ENCODE data around the gene DNAJB8. TPM values are rescaled to one million over a fixed set of nuclear protein-coding genes. Genes with fewer than 3 reads are reported as not detected.

DNAJB8 gene
- total RNA-seq, 1 experiment from 2014 or later: not detected

DNA sequence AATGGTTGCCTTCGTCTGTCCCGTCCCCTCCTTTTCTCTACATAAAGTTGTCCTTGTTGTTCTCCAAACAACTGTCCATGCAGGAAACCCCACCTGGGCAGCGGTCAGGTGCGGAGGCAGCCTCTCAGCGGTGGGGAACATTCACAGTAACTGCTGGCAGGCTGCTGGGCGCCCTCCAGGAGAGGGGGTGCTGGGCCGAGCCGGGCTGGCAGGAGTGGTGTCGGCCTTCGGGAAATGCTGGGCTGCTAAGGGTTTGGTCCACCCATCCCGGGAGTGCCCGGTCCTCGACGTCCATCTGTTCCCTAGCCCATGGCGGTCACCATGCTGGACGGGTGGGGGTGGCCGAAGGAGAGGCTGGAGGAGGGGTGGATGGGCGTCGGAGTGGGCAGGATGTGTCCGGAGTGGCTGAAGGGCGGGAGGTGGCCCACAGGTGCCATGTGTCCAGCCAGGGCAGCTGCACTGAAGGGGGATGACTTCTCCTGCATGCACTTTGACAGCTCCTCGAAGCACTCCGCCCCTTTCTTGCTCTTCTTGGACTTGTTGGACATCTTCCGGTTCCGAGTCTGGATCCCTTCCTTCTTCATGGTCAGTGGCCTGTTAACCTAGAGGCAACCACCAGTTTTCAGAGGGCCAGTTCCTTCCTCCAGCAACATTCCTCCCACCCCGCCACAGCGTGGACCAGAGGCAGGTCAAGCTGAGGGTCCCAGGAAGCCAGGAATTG, 14.2 kb upstream of the DNAJB8 start:
- Mint-ChIP-seq H3K4me3 (ENCODE audit: unreplicated experiment) (no peak overlapping the region), H3K27ac (ENCODE audit: unreplicated experiment) (no peak overlapping the region), H3K9me3 (ENCODE audit: unreplicated experiment) (no peaks in the 10 kb centered on the region), H3K4me1 (ENCODE audit: low read depth, unreplicated experiment) (no peaks in the 10 kb centered on the region), H3K36me3 (ENCODE audit: insufficient read depth, unreplicated experiment) (no peaks in the 10 kb centered on the region), H3K27me3 (ENCODE audit: insufficient read depth, unreplicated experiment) (no peaks in the 10 kb centered on the region)
- TF ChIP-seq CTCF (IDR thresholded peaks at IDR 0.05; ENCODE audit: insufficient read depth in 1 of 2, low read depth in 1 of 2, low read length in 1 of 2, severe bottlenecking in 1 of 2, unreplicated experiment in 1 of 2): no peak
- H3K9me3 ChIP-seq: no peaks in the 10 kb centered on the region
- no peaks in the 10 kb centered on the region for H3K36me3 ChIP-seq (ENCODE audit: control insufficient read depth, insufficient read depth, low read length)
- intact Hi-C loops (cut with micrococcal nuclease; ENCODE audit: unreplicated experiment): no loop called here
- H3K4me1 ChIP-seq: 0 out of 2 replicates have a peak, but pooled peaks cover 4% of the 10 kb centered on the region
- H3K4me3 ChIP-seq (ENCODE audit: low read depth, low read length): no peak overlapping the region
- BruUV-seq (replicated peaks): no TSS peak
- no peaks in the 10 kb centered on the region for H3K27me3 ChIP-seq (replicated peaks; ENCODE audit: control insufficient read depth, insufficient read depth, low read length)
- POLR2A ChIA-PET: no interaction called here
- no peak for DNase-seq
- CTCF ChIA-PET: no interaction called here

- BruUV-seq (replicated peaks): no TSS peak
- CTCF ChIA-PET: no interaction called here
- POLR2A ChIA-PET: no interaction called here
- intact Hi-C loops (cut with micrococcal nuclease; ENCODE audit: unreplicated experiment): no loop called here
- Histone ChIP-seq H3K36me3 (ENCODE audit: control insufficient read depth, insufficient read depth, low read length) (no peaks in the 10 kb centered on the region), H3K27me3 (replicated peaks; ENCODE audit: control insufficient read depth, insufficient read depth, low read length) (no peaks in the 10 kb centered on the region), H3K9me3 (no peaks in the 10 kb centered on the region), H3K4me3 (ENCODE audit: low read depth, low read length) (no peak overlapping the region), H3K4me1 (0 out of 2 replicates have a peak, but pooled peaks cover 4% of the 10 kb centered on the region)
- Mint-ChIP-seq H3K36me3 (ENCODE audit: insufficient read depth, unreplicated experiment) (no peaks in the 10 kb centered on the region), H3K4me1 (ENCODE audit: low read depth, unreplicated experiment) (no peaks in the 10 kb centered on the region), H3K9me3 (ENCODE audit: unreplicated experiment) (no peaks in the 10 kb centered on the region), H3K27me3 (ENCODE audit: insufficient read depth, unreplicated experiment) (no peaks in the 10 kb centered on the region), H3K27ac (ENCODE audit: unreplicated experiment) (no peak overlapping the region), H3K4me3 (ENCODE audit: unreplicated experiment) (no peak overlapping the region)
- no peak for TF ChIP-seq CTCF (IDR thresholded peaks at IDR 0.05; ENCODE audit: insufficient read depth in 1 of 2, low read depth in 1 of 2, low read length in 1 of 2, severe bottlenecking in 1 of 2, unreplicated experiment in 1 of 2)
- DNase-seq: no peak
Observed at GRCh38 chr3:128480278-128480677, 13.6 kb upstream of the DNAJB8 start.

GRCh38 chr3:128479558-128480086, 12.9 kb upstream of the DNAJB8 start:
- Histone ChIP-seq H3K4me3 (ENCODE audit: low read depth, low read length) (no peak overlapping the region), H3K4me1 (0 out of 2 replicates have a peak, but pooled peaks cover 4% of the 10 kb centered on the region), H3K36me3 (ENCODE audit: control insufficient read depth, insufficient read depth, low read length) (no peaks in the 10 kb centered on the region), H3K9me3 (no peaks in the 10 kb centered on the region), H3K27me3 (replicated peaks; ENCODE audit: control insufficient read depth, insufficient read depth, low read length) (no peaks in the 10 kb centered on the region)
- Mint-ChIP-seq H3K27me3 (ENCODE audit: insufficient read depth, unreplicated experiment) (no peaks in the 10 kb centered on the region), H3K4me3 (ENCODE audit: unreplicated experiment) (no peak overlapping the region), H3K27ac (ENCODE audit: unreplicated experiment) (no peak overlapping the region), H3K36me3 (ENCODE audit: insufficient read depth, unreplicated experiment) (no peaks in the 10 kb centered on the region), H3K4me1 (ENCODE audit: low read depth, unreplicated experiment) (no peaks in the 10 kb centered on the region), H3K9me3 (ENCODE audit: unreplicated experiment) (no peaks in the 10 kb centered on the region)
- no peak for TF ChIP-seq CTCF (IDR thresholded peaks at IDR 0.05; ENCODE audit: insufficient read depth in 1 of 2, low read depth in 1 of 2, low read length in 1 of 2, severe bottlenecking in 1 of 2, unreplicated experiment in 1 of 2)
- ChIA-PET POLR2A (no interaction called here), CTCF (no interaction called here)
- intact Hi-C loops (cut with micrococcal nuclease; ENCODE audit: unreplicated experiment): no loop called here
- no peak for DNase-seq
- BruUV-seq (replicated peaks): no TSS peak

Measured in Caco-2 (cell line).